NB4 (cell line): ENCODE results near the gene IQCE.

ENCODE experiments used
- MAX ChIP-seq: IDR thresholded peaks from 2 replicates; pipeline ENCODE4 v1.6.1; 2011; ENCODE audit warnings: low read depth, low read length
- MYC ChIP-seq: IDR thresholded peaks from 2 replicates; pipeline ENCODE4 v1.6.1; 2011; ENCODE audit warnings: low read depth, low read length
- POLR2A ChIP-seq: IDR thresholded peaks from 2 replicates; pipeline ENCODE4 v1.6.1; 2011; ENCODE audit warnings: mild to moderate bottlenecking; ENCODE audit not compliant: insufficient read length; ENCODE audit errors: extremely low read depth
- TF ChIP-seq, protein P1 (sequence below): IDR thresholded peaks from one replicate; pipeline ENCODE4 v1.5.1; 2012; ENCODE audit warnings: low read depth, low read length

DNA sequence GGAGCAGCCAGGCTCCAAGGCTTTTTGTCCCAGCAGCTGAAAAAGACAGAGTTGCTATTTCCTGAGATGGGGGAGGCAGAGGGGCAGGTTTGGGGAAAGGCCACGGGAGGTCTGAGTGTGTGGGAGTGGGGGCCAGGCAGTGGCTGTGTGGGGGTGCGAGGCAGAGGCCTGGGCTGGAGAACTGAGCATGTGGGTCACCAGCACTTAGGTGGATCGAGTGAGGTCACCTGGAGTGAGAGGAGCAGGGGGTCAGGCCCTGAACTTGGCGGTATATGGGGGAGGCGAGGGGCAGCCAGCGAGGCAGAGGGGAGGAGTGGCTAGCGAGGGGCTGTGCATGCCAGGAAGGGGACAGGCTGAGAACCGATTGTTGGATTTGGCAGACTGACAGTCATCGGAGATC, 28.4 kb downstream of the IQCE start:
- TF ChIP-seq, protein P1, sequence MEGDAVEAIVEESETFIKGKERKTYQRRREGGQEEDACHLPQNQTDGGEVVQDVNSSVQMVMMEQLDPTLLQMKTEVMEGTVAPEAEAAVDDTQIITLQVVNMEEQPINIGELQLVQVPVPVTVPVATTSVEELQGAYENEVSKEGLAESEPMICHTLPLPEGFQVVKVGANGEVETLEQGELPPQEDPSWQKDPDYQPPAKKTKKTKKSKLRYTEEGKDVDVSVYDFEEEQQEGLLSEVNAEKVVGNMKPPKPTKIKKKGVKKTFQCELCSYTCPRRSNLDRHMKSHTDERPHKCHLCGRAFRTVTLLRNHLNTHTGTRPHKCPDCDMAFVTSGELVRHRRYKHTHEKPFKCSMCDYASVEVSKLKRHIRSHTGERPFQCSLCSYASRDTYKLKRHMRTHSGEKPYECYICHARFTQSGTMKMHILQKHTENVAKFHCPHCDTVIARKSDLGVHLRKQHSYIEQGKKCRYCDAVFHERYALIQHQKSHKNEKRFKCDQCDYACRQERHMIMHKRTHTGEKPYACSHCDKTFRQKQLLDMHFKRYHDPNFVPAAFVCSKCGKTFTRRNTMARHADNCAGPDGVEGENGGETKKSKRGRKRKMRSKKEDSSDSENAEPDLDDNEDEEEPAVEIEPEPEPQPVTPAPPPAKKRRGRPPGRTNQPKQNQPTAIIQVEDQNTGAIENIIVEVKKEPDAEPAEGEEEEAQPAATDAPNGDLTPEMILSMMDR: no peak
- no peak for TF ChIP-seq POLR2A
- no peak for TF ChIP-seq MAX
- TF ChIP-seq MYC: no peak
